Naive thymus-derived CD4-positive, alpha-beta T cell (primary cell): Measurements from ENCODE around the gene CCDC59. TPM values are rescaled to one million over a fixed set of nuclear protein-coding genes. Genes with fewer than 3 reads are reported as not detected.

Experiments used
- polyA plus RNA-seq, 2 donors: library from polyadenylated mRNA; unstranded; fragments of 300-500 nt; fragmentation: Illumina TruSeq; gene quantifications; one replicate each; pipeline ENCODE4 v1.2.3, GENCODE V29; 2021
- total RNA-seq, 6 experiments: library from RNA in 5 of 6; stranded (reverse) in 5 of 6; gene quantifications; 1 replicate in 5 of 6; 2 replicates in 1 of 6; pipeline ENCODE4 v1.2.3 and lab custom pipeline; 2021 to 2026

CCDC59 gene
- total and polyA plus RNA-seq, 7 experiments from 2014 or later, result 44.9 to 150 (median 79.7) TPM

Other genes starting within 250 kb of the CCDC59 start
- 10 to 100 TPM in 4 of 5 experiments, 1 to 10 TPM in 1; 8.6 to 27.5 (median 14.5) TPM for gene METTL25, start 142 bp upstream of the CCDC59 start, total RNA-seq
- gene METTL25, start 142 bp upstream of the CCDC59 start, polyA plus RNA-seq, result 10 to 100 TPM; 15.2 to 18.5 TPM